ENCODE data around the gene RACK1.

RACK1 gene

GRCh38 chr5:181259974-181260719 lies 16.4 kb upstream of the RACK1 start:
- DNase-seq (ENCODE audit: low read depth) = no peak

GRCh38 chr5:181259283-181259682 lies 15.6 kb upstream of the RACK1 start:
- DNase-seq (ENCODE audit: low read depth) = no peak

- no peak for DNase-seq (ENCODE audit: low read depth)
Measured at GRCh38 chr5:181258576-181258975, 14.9 kb upstream of the RACK1 start.

GRCh38 chr5:181255836-181256578 lies 12.3 kb upstream of the RACK1 start:
- no peak for DNase-seq (ENCODE audit: low read depth)

GRCh38 chr5:181255276-181255675 lies 11.6 kb upstream of the RACK1 start:
- DNase-seq (ENCODE audit: low read depth) = no peak

GRCh38 chr5:181248277-181248676 lies 4.6 kb upstream of the RACK1 start:
- DNase-seq (ENCODE audit: low read depth) = no peak

- DNase-seq (ENCODE audit: low read depth) = peak; percentile 57
Measured at GRCh38 chr5:181246276-181247049, 2.8 kb upstream of the RACK1 start.

GRCh38 chr5:181245427-181246275 lies 1.9 kb upstream of the RACK1 start:
- no peak for DNase-seq (ENCODE audit: low read depth)

- DNase-seq (ENCODE audit: low read depth) = no peak
Measured at GRCh38 chr5:181243018-181243563, 615 bp downstream of the RACK1 start.

GRCh38 chr5:181242031-181242451 lies 1.7 kb downstream of the RACK1 start:
- DNase-seq (ENCODE audit: low read depth) = no peak

GRCh38 chr5:181241393-181241975 lies 2.2 kb downstream of the RACK1 start:
- DNase-seq (ENCODE audit: low read depth) = no peak

GRCh38 chr5:181239062-181239663 lies 4.5 kb downstream of the RACK1 start:
- DNase-seq (ENCODE audit: low read depth) = no peak

GRCh38 chr5:181237729-181238385 lies 5.8 kb downstream of the RACK1 start:
- no peak for DNase-seq (ENCODE audit: low read depth)

GRCh38 chr5:181236954-181237641 lies 6.6 kb downstream of the RACK1 start:
- no peak for DNase-seq (ENCODE audit: low read depth)

- DNase-seq (ENCODE audit: low read depth) = no peak
Measured at GRCh38 chr5:181236471-181236870, 7.2 kb downstream of the RACK1 start.

- DNase-seq (ENCODE audit: low read depth) = no peak
Measured at GRCh38 chr5:181235689-181236366, 7.9 kb downstream of the RACK1 start.

- no peak for DNase-seq (ENCODE audit: low read depth)
Measured at GRCh38 chr5:181235323-181235688, 8.4 kb downstream of the RACK1 start.

GRCh38 chr5:181234455-181235306 lies 9.0 kb downstream of the RACK1 start:
- DNase-seq (ENCODE audit: low read depth) = no peak
